Epidermal melanocyte (primary cell): ENCODE data around the gene LPCAT1.

Source experiments
- DNase-seq: peaks from one replicate; pipeline ENCODE4 v3.0.0; 2011; ENCODE audit warnings: low spot score; ENCODE audit not compliant: insufficient read length

The LPCAT1 gene

GRCh38 chr5:1497795-1498622, 25.8 kb downstream of the LPCAT1 start:
- DNase-seq = no peak

GRCh38 chr5:1497242-1497777, 26.4 kb downstream of the LPCAT1 start:
- DNase-seq = no peak

GRCh38 chr5:1495525-1495897, 28.2 kb downstream of the LPCAT1 start:
- DNase-seq = no peak

GRCh38 chr5:1494780-1495524, 28.8 kb downstream of the LPCAT1 start:
- DNase-seq = no peak

- no peak for DNase-seq
Observed at GRCh38 chr5:1493941-1494340, 29.8 kb downstream of the LPCAT1 start.

- no peak for DNase-seq
Observed at GRCh38 chr5:1493413-1493812, 30.3 kb downstream of the LPCAT1 start.

- DNase-seq = no peak
Observed at GRCh38 chr5:1492757-1493156, 31.0 kb downstream of the LPCAT1 start.

- DNase-seq = no peak
Observed at GRCh38 chr5:1490376-1490775, 33.4 kb downstream of the LPCAT1 start.

- no peak for DNase-seq
Observed at GRCh38 chr5:1489754-1490153, 34.0 kb downstream of the LPCAT1 start.

GRCh38 chr5:1488882-1489680, 34.7 kb downstream of the LPCAT1 start:
- DNase-seq = no peak

- no peak for DNase-seq
Observed at GRCh38 chr5:1487079-1487764, 36.5 kb downstream of the LPCAT1 start.

- DNase-seq = no peak
Observed at GRCh38 chr5:1486271-1486670, 37.5 kb downstream of the LPCAT1 start.

GRCh38 chr5:1485579-1486118, 38.1 kb downstream of the LPCAT1 start:
- DNase-seq = no peak

GRCh38 chr5:1484730-1485578, 38.8 kb downstream of the LPCAT1 start:
- DNase-seq = no peak

- no peak for DNase-seq
Observed at GRCh38 chr5:1483856-1484729, 39.7 kb downstream of the LPCAT1 start.

- DNase-seq = no peak
Observed at GRCh38 chr5:1483064-1483463, 40.7 kb downstream of the LPCAT1 start.

GRCh38 chr5:1481959-1482331, 41.8 kb downstream of the LPCAT1 start:
- no peak for DNase-seq

GRCh38 chr5:1481266-1481958, 42.3 kb downstream of the LPCAT1 start:
- no peak for DNase-seq
